Activated CD4-positive, alpha-beta T cell treated with anti-CD3 and anti-CD28 coated beads, Interleukin-2, Interleukin-6, amounts not matched to agents 100 ng/mL and 50 ng/mL, durations not matched to agents 16 hours and 8 hours (primary cell): ENCODE measurements around the gene ALS2CL.

Experiments used
- DNase-seq: peaks from one replicate; pipeline ENCODE4 v3.0.0-alpha.2; 2020

Gene ALS2CL

GRCh38 chr3:46676601-46677410, 16.7 kb downstream of the ALS2CL start:
- DNase-seq, result no peak

GRCh38 chr3:46675843-46676567, 17.5 kb downstream of the ALS2CL start:
- DNase-seq, result no peak

- DNase-seq, result no peak
Measured at GRCh38 chr3:46675426-46675825, 18.1 kb downstream of the ALS2CL start.

- DNase-seq, result no peak
Measured at GRCh38 chr3:46674031-46674845, 19.2 kb downstream of the ALS2CL start.

GRCh38 chr3:46673151-46674030, 20.1 kb downstream of the ALS2CL start:
- no peak for DNase-seq

GRCh38 chr3:46672349-46672695, 21.2 kb downstream of the ALS2CL start:
- DNase-seq, result no peak

- no peak for DNase-seq
Measured at GRCh38 chr3:46671541-46672348, 21.7 kb downstream of the ALS2CL start.

GRCh38 chr3:46670891-46671427, 22.5 kb downstream of the ALS2CL start:
- no peak for DNase-seq

- no peak for DNase-seq
Measured at GRCh38 chr3:46670000-46670890, 23.2 kb downstream of the ALS2CL start.

GRCh38 chr3:46669191-46669999, 24.1 kb downstream of the ALS2CL start:
- DNase-seq, result no peak

- DNase-seq, result no peak
Measured at GRCh38 chr3:46668591-46668990, 24.9 kb downstream of the ALS2CL start.

GRCh38 chr3:46668116-46668515, 25.4 kb downstream of the ALS2CL start:
- no peak for DNase-seq

GRCh38 chr3:46667657-46668056, 25.8 kb downstream of the ALS2CL start:
- no peak for DNase-seq

- no peak for DNase-seq
Measured at GRCh38 chr3:46667061-46667621, 26.3 kb downstream of the ALS2CL start.

GRCh38 chr3:46666453-46666845, 27.0 kb downstream of the ALS2CL start:
- DNase-seq, result no peak

- DNase-seq, result no peak
Measured at GRCh38 chr3:46665763-46666452, 27.6 kb downstream of the ALS2CL start.

GRCh38 chr3:46664971-46665762, 28.3 kb downstream of the ALS2CL start:
- no peak for DNase-seq
